H1 (cell line): Measurements from ENCODE around the gene U2AF1L4. TPM values are rescaled to one million over a fixed set of nuclear protein-coding genes. Genes with fewer than 3 reads are reported as not detected.
A peak's percentile ranks its signal among the peaks of the same experiment; 100 is the strongest.

Experiments
- CTCF ChIA-PET: fragments of 300-600 bp; sonication (Branson Sonifier 250); formaldehyde crosslinking; loops from one replicate; lab custom pipeline; 2021; ENCODE audit not compliant: partially characterized antibody; lab: Charles Lee
- POLR2A ChIA-PET: fragments of 300-600 bp; sonication (Branson Sonifier 250); formaldehyde crosslinking; loops from one replicate; lab custom pipeline; 2021; ENCODE audit warnings: inconsistent platforms; ENCODE audit not compliant: partially characterized antibody; lab: Charles Lee
- DNase-seq, 2 experiments: peaks; one replicate each; pipeline versions ENCODE4 v3.0.0 to v3.0.0-alpha.2; 2010 to 2022; ENCODE audit warnings: low spot score in 2 of 2, low read depth in 1 of 2, mixed read lengths in 1 of 2
- FAIRE-seq: peaks from 2 replicates; lab custom pipeline; 2011; peaks lifted over from hg19 to GRCh38; lab: Jason Lieb, UNC
- H2AFZ ChIP-seq: 2 replicates; pipeline ENCODE4 v1.8.1; 2012; ENCODE audit warnings: low read length, inconsistent platforms
- H2AK5ac ChIP-seq: 2 replicates; pipeline ENCODE4 v1.6.1; 2013; ENCODE audit warnings: low read depth, low read length
- H2BK120ac ChIP-seq: replicated peaks from 2 replicates; pipeline ENCODE3; 2013; ENCODE audit warnings: low read depth, low read length, inconsistent platforms
- H2BK12ac ChIP-seq: 2 replicates; pipeline ENCODE4 v1.6.1; 2013; ENCODE audit warnings: low read depth, low read length
- H2BK15ac ChIP-seq: 2 replicates; pipeline ENCODE4 v1.6.1; 2013; ENCODE audit warnings: low read length
- H2BK20ac ChIP-seq: 2 replicates; pipeline ENCODE4 v1.6.1; 2013; ENCODE audit warnings: low read length
- H2BK5ac ChIP-seq: 2 replicates; pipeline ENCODE4 v1.6.1; 2013; ENCODE audit warnings: low read depth, low read length
- H3K14ac ChIP-seq: 2 replicates; pipeline ENCODE4 v1.6.1; 2013; ENCODE audit warnings: inconsistent platforms; ENCODE audit not compliant: insufficient read length
- H3K18ac ChIP-seq: 2 replicates; pipeline ENCODE4 v1.6.1; 2013; ENCODE audit warnings: low read length; ENCODE audit errors: extremely low read depth
- H3K23ac ChIP-seq: 2 replicates; pipeline ENCODE4 v1.6.1; 2013; ENCODE audit warnings: inconsistent platforms; ENCODE audit not compliant: insufficient read length
- H3K23me2 ChIP-seq: 2 replicates; pipeline ENCODE4 v1.6.1; 2013; ENCODE audit warnings: low read depth, low read length
- H3K27ac ChIP-seq: 2 replicates; pipeline ENCODE4 v1.6.1; 2011; ENCODE audit warnings: low read depth, low read length, inconsistent platforms
- H3K27me3 ChIP-seq, 4 experiments: replicated peaks in 1 of 4; 1 replicate in 1 of 4; 2 replicates in 3 of 4; pipeline versions ENCODE4 v1.6.1 to v1.8.1; 2011 to 2013; ENCODE audit warnings: low read length in 3 of 4, mild to moderate bottlenecking in 3 of 4, inconsistent platforms in 2 of 4, mixed read lengths in 2 of 4, moderate library complexity in 1 of 4; ENCODE audit not compliant: control insufficient read depth in 3 of 4, insufficient read depth in 3 of 4; ENCODE audit errors: extremely low read depth in 1 of 4
- H3K36me3 ChIP-seq, 4 experiments: 2 replicates each; pipeline versions ENCODE4 v1.6.1 to v1.8.1; 2011 to 2013; ENCODE audit warnings: mild to moderate bottlenecking in 4 of 4, low read length in 3 of 4, moderate library complexity in 2 of 4, control low read depth in 1 of 4, inconsistent platforms in 1 of 4; ENCODE audit not compliant: insufficient read depth in 4 of 4, control insufficient read depth in 2 of 4
- H3K4ac ChIP-seq: replicated peaks from 2 replicates; pipeline ENCODE3; 2013; ENCODE audit warnings: low read length, low read depth, mixed read lengths, inconsistent platforms; ENCODE audit not compliant: insufficient read length
- H3K4me1 ChIP-seq, 4 experiments: replicated peaks in 1 of 4; 1 replicate in 1 of 4; 2 replicates in 3 of 4; pipeline versions ENCODE4 v1.6.1 to v1.8.1; 2011 to 2013; ENCODE audit warnings: low read length in 3 of 4, inconsistent platforms in 2 of 4, mixed read lengths in 1 of 4; ENCODE audit not compliant: insufficient read depth in 4 of 4, control insufficient read depth in 3 of 4
- H3K4me2 ChIP-seq, 2 experiments: 2 replicates each; pipeline versions ENCODE4 v1.6.1 to v1.8.1; 2011 to 2013; ENCODE audit warnings: low read depth in 2 of 2, low read length in 2 of 2, control low read depth in 1 of 2, inconsistent platforms in 1 of 2, mild to moderate bottlenecking in 1 of 2; ENCODE audit not compliant: insufficient read depth in 1 of 2
- H3K4me3 ChIP-seq, 4 experiments: fragments of 200-600, 300-600 bp in 1 of 4; sonication (generic), shearing (Covaris generic), sonication (Bioruptor Twin) in 1 of 4; 2 replicates each; pipeline versions ENCODE4 v1.5.1 to v1.8.1; 2011 to 2016; ENCODE audit warnings: low read length in 4 of 4, low read depth in 3 of 4, control low read depth in 2 of 4, inconsistent platforms in 2 of 4, mild to moderate bottlenecking in 2 of 4, mixed read lengths in 1 of 4, moderate library complexity in 1 of 4; ENCODE audit not compliant: insufficient read depth in 2 of 4; ENCODE audit errors: extremely low read depth in 1 of 4
- H3K56ac ChIP-seq: replicated peaks from 2 replicates; pipeline ENCODE3; 2013; ENCODE audit warnings: low read depth, mild to moderate bottlenecking, mixed read lengths, low read length, inconsistent platforms; ENCODE audit not compliant: insufficient read length
- H3K79me1 ChIP-seq: 2 replicates; pipeline ENCODE4 v1.6.1; 2013; ENCODE audit warnings: low read depth, low read length, control low read depth
- H3K79me2 ChIP-seq, 2 experiments: 2 replicates each; pipeline versions ENCODE4 v1.6.1 to v1.8.1; 2012 to 2013; ENCODE audit warnings: low read length in 2 of 2, mild to moderate bottlenecking in 2 of 2, inconsistent platforms in 1 of 2; ENCODE audit not compliant: insufficient read depth in 2 of 2, control insufficient read depth in 1 of 2
- H3K9ac ChIP-seq, 4 experiments: replicated peaks in 1 of 4; 1 replicate in 1 of 4; 2 replicates in 3 of 4; pipeline versions ENCODE4 v1.6.1 to v1.8.1; 2011 to 2013; ENCODE audit warnings: low read depth in 3 of 4, low read length in 3 of 4, control low read depth in 2 of 4, mild to moderate bottlenecking in 2 of 4, moderate library complexity in 2 of 4, inconsistent platforms in 1 of 4; ENCODE audit errors: extremely low read depth in 1 of 4
- H3K9me3 ChIP-seq, 2 experiments: 2 replicates each; pipeline versions ENCODE4 v1.6.1 to v1.8.1; 2012 to 2013; ENCODE audit warnings: mild to moderate bottlenecking in 2 of 2, moderate library complexity in 2 of 2, control low read depth in 1 of 2, inconsistent platforms in 1 of 2, low read depth in 1 of 2, low read length in 1 of 2, mixed read lengths in 1 of 2; ENCODE audit not compliant: insufficient read depth in 2 of 2
- H4K20me1 ChIP-seq, 2 experiments: replicated peaks in 1 of 2; 2 replicates each; pipeline versions ENCODE3 to v1.8.1; 2011 to 2013; ENCODE audit warnings: inconsistent platforms in 2 of 2, low read length in 2 of 2, mild to moderate bottlenecking in 1 of 2; ENCODE audit not compliant: insufficient read depth in 2 of 2, control insufficient read depth in 1 of 2
- H4K5ac ChIP-seq: 2 replicates; pipeline ENCODE4 v1.6.1; 2013; ENCODE audit warnings: low read length, low read depth, mixed read lengths, inconsistent platforms; ENCODE audit not compliant: insufficient read length
- H4K8ac ChIP-seq: 2 replicates; pipeline ENCODE4 v1.8.0; 2013; ENCODE audit warnings: mild to moderate bottlenecking, moderate library complexity, low read length, inconsistent platforms; ENCODE audit not compliant: insufficient read depth; ENCODE audit errors: extremely low read depth
- H4K91ac ChIP-seq: replicated peaks from 2 replicates; pipeline ENCODE3; 2013; ENCODE audit warnings: low read length, mixed read lengths, inconsistent platforms; ENCODE audit not compliant: insufficient read length
- BACH1 ChIP-seq: IDR thresholded peaks from 2 replicates; pipeline ENCODE4 v1.6.1; 2012; ENCODE audit warnings: low read length, improper control_type of control experiment
- RAD21 ChIP-seq, 2 experiments: IDR thresholded peaks in 1 of 2; conservative IDR thresholded peaks in 1 of 2; 2 replicates each; pipeline ENCODE4 v1.6.1; 2011; ENCODE audit warnings: low read depth in 2 of 2, low read length in 2 of 2, improper control_type of control experiment in 1 of 2, inconsistent platforms in 1 of 2, mild to moderate bottlenecking in 1 of 2, moderate library complexity in 1 of 2
- SIRT6 ChIP-seq: IDR thresholded peaks from one replicate; pipeline ENCODE4 v1.7.1; 2012; ENCODE audit warnings: low read length, inconsistent platforms
- TEAD4 ChIP-seq: IDR thresholded peaks from 2 replicates; pipeline ENCODE4 v1.6.1; 2012; ENCODE audit warnings: low read depth, low read length, inconsistent platforms, mixed read lengths
- WGBS, 2 experiments: shearing (Covaris generic) in 1 of 2; methylation state at CpG; one replicate each; pipeline versions ENCODE4 v1.1.6 to v1.1.7; 2013 to 2015; ENCODE audit warnings: low lambda C conversion rate in 2 of 2, mixed read lengths in 2 of 2, inconsistent platforms in 1 of 2, low coverage in 1 of 2, missing lambda C conversion rate in 1 of 2; ENCODE audit not compliant: insufficient replicate concordance in 2 of 2, insufficient coverage in 1 of 2, insufficient read length in 1 of 2; ENCODE audit errors: extremely low coverage in 1 of 2, missing lambda C conversion rate in 1 of 2; 5-methylcytosine and 5-hydroxymethylcytosine counted together
- polyA plus RNA-seq, 7 experiments: library from polyadenylated mRNA; depleted of rRNA in 3 of 7; stranded (reverse) in 5 of 7; unstranded in 2 of 7; fragments of >200 nt in 5 of 7; fragments of 200-250 nt in 2 of 7; gene quantifications; 1 replicate in 5 of 7; 2 replicates in 1 of 7; 4 replicates in 1 of 7; pipeline versions ENCODE4 v1.2.1 to v1.2.3, GENCODE V29; 2011 to 2013; ENCODE audit warnings: missing spikeins in 2 of 7, mixed read lengths in 2 of 7
- total RNA-seq: library from RNA; stranded (reverse); fragmentation: NEBNext Ultra II Directional; extraction: Animal tissue kit (Norgen Biotek cat#: 25700); gene quantifications from 2 replicates; pipeline ENCODE4 v1.2.1, GENCODE V29; 2021
- TF ChIP-seq, protein P1 (sequence below), 3 experiments: IDR thresholded peaks; 1 replicate in 2 of 3; 2 replicates in 1 of 3; pipeline versions ENCODE4 v1.5.1 to v1.6.1; 2011; ENCODE audit warnings: low read length in 3 of 3, mild to moderate bottlenecking in 3 of 3, inconsistent platforms in 2 of 3, low read depth in 1 of 3, moderate library complexity in 1 of 3; ENCODE audit not compliant: insufficient read depth in 1 of 3; ENCODE audit errors: control extremely low read depth in 1 of 3

The U2AF1L4 gene
- total and polyA plus RNA-seq, 2 of the 8 experiments (the other 6 are each of a cell fraction or from before 2014, with no cell fraction given), result 15.1 to 32.7 TPM

DNA sequence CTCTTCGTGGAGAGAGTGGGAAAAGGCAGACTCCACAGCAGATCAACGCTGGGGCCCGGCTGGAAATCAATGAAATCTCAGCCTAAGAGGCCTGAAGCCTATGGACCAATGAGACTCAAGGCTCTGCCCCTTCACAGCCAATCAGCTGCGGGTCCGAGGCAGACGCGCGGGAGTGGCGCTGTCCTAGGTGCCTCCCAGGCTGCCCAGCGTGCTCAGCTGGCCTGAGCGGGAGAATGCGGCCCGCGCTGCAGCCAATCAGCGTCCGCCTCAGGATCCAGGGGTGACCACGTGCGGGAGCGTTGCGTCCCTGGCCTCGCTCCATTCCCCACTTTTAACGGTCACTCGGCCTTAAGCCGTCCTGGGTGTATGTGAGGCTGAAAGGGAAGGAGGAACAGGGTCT lies 41.0 kb downstream of the U2AF1L4 start, which contains the start of gene ZBTB32:
Gene ZBTB32, plus strand, starts transcription at position 341 of the 400 bp plus-strand sequence. CDS start 10,069 bp downstream, outside the sequence.
- H3K18ac ChIP-seq, result no peak within 1 kb of the TSS
- H2AFZ ChIP-seq, result no peak within 1 kb of the TSS
- ChIA-PET POLR2A (interaction anchor here (0.7 to 3.7 kb wide), 3 partner anchors 9 to 36 kb away, joined by 3 to 28 read pairs (median 9); no protein-coding TSS in a partner anchor), CTCF (interaction anchor here (3.6 to 8.4 kb wide), 2 partner anchors 11 kb away, joined by 20 to 67 read pairs; no protein-coding TSS in a partner anchor)
- H3K79me1 ChIP-seq, result no peaks in the 10 kb centered on the region
- H3K4ac ChIP-seq, result no peak within 1 kb of the TSS
- H4K5ac ChIP-seq, result no peak within 1 kb of the TSS
- H3K27ac ChIP-seq, result no peak within 1 kb of the TSS
- no peak within 1 kb of the TSS for H3K56ac ChIP-seq
- no peak within 1 kb of the TSS for H2BK120ac ChIP-seq
- no peak within 1 kb of the TSS for H2BK5ac ChIP-seq
- no peak within 1 kb of the TSS for H3K14ac ChIP-seq
- H4K8ac ChIP-seq, result no peak within 1 kb of the TSS; the same call in 1 of the 2 replicates
- no peak within 1 kb of the TSS for H2BK15ac ChIP-seq
- H3K27me3 ChIP-seq, result peaks cover 2 to 11% (median 11%) of the 10 kb centered on the region in 4 experiments; a peak in 6 of 7 replicates
- DNase-seq (peak in 1 of 2 experiments; percentile 80), FAIRE-seq (peak; percentile 73)
- H3K4me3 ChIP-seq, result no peak within 1 kb of the TSS
- no peak within 1 kb of the TSS for H2AK5ac ChIP-seq
- 52% methylated on average over 18 of the region's 24 CpGs; no CpG with 5 or more reads in 1 of the 2 experiments for WGBS, 2 experiments
- H3K4me2 ChIP-seq, result no peak within 1 kb of the TSS; a peak in 1 of 4 replicates
- peaks cover 0 to 3% of the 10 kb centered on the region in 2 experiments; a peak in 1 of 4 replicates for H3K9me3 ChIP-seq
- H3K23me2 ChIP-seq, result peaks cover 4% of the 10 kb centered on the region; the same call in 1 of the 2 replicates
- H4K20me1 ChIP-seq, result no peaks in the 10 kb centered on the region
- H3K9ac ChIP-seq, result no peak within 1 kb of the TSS
- H3K4me1 ChIP-seq, result peaks cover 0 to 4% (median 3%) of the 10 kb centered on the region in 4 experiments; a peak in 4 of 7 replicates
- no peak within 1 kb of the TSS for H3K23ac ChIP-seq
- H2BK20ac ChIP-seq, result no peak within 1 kb of the TSS
- no peak within 1 kb of the TSS for H4K91ac ChIP-seq
- no peaks in the 10 kb centered on the region; a peak in 1 of 8 replicates for H3K36me3 ChIP-seq
- H2BK12ac ChIP-seq, result no peak within 1 kb of the TSS
- H3K79me2 ChIP-seq, result no peaks in the 10 kb centered on the region
- no peak for TF ChIP-seq BACH1
- no peak for TF ChIP-seq RAD21 (IDR thresholded peaks at IDR 0.05 in 1 of 2, conservative IDR thresholded peaks at IDR 0.05 in 1 of 2; ENCODE audit: low read depth in 2 of 2, low read length in 2 of 2)
- TF ChIP-seq SIRT6, result no peak
- no peak; the same call in 1 of the 2 replicates for TF ChIP-seq TEAD4
- TF ChIP-seq, protein P1, sequence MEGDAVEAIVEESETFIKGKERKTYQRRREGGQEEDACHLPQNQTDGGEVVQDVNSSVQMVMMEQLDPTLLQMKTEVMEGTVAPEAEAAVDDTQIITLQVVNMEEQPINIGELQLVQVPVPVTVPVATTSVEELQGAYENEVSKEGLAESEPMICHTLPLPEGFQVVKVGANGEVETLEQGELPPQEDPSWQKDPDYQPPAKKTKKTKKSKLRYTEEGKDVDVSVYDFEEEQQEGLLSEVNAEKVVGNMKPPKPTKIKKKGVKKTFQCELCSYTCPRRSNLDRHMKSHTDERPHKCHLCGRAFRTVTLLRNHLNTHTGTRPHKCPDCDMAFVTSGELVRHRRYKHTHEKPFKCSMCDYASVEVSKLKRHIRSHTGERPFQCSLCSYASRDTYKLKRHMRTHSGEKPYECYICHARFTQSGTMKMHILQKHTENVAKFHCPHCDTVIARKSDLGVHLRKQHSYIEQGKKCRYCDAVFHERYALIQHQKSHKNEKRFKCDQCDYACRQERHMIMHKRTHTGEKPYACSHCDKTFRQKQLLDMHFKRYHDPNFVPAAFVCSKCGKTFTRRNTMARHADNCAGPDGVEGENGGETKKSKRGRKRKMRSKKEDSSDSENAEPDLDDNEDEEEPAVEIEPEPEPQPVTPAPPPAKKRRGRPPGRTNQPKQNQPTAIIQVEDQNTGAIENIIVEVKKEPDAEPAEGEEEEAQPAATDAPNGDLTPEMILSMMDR (IDR thresholded peaks at IDR 0.05; ENCODE audit: control extremely low read depth in 1 of 3, insufficient read depth in 1 of 3, low read depth in 1 of 3, low read length in 3 of 3), result no peak
